HCT116 (cell line): ENCODE measurements around the gene ADIPOQ.

Experiments used
- EZH2 ChIP-seq: fragments of 200-600 bp; sonication (generic); IDR thresholded peaks from 2 replicates; pipeline ENCODE4 v1.6.1; 2017; ENCODE audit warnings: antibody characterized with exemption, mixed run types
- EZH2phosphoT487 ChIP-seq: fragments of 200-600 bp; IDR thresholded peaks from 2 replicates; pipeline ENCODE4 v1.6.1; 2018; ENCODE audit warnings: antibody characterized with exemption, borderline replicate concordance
- FOSL1 ChIP-seq: IDR thresholded peaks from 2 replicates; pipeline ENCODE4 v1.6.1; 2012; ENCODE audit warnings: low read depth
- POLR2A ChIP-seq: IDR thresholded peaks from 2 replicates; pipeline ENCODE4 v1.7.0; 2011; ENCODE audit warnings: borderline replicate concordance; ENCODE audit not compliant: insufficient read depth, insufficient read length; ENCODE audit errors: extremely low read depth
- POLR2AphosphoS5 ChIP-seq: IDR thresholded peaks from 2 replicates; pipeline ENCODE4 v1.6.1; 2011; ENCODE audit warnings: mild to moderate bottlenecking, low read depth, low read length, moderate library complexity
- RAD21 ChIP-seq: IDR thresholded peaks from 2 replicates; pipeline ENCODE4 v1.6.1; 2012; ENCODE audit warnings: low read depth, mild to moderate bottlenecking
- SIN3A ChIP-seq: IDR thresholded peaks from 2 replicates; pipeline ENCODE4 v1.6.1; 2012; ENCODE audit warnings: low read depth
- SP1 ChIP-seq: IDR thresholded peaks from 2 replicates; pipeline ENCODE4 v1.6.1; 2012; ENCODE audit warnings: low read depth
- YY1 ChIP-seq: IDR thresholded peaks from 2 replicates; pipeline ENCODE4 v1.6.1; 2011; ENCODE audit warnings: low read length, low read depth, moderate library complexity, mild to moderate bottlenecking; ENCODE audit not compliant: insufficient replicate concordance; ENCODE audit errors: extremely low read depth
- TF ChIP-seq, protein P1 (sequence below), 3 experiments: fragments of 200-600 bp in 1 of 3; sonication (generic) in 1 of 3; IDR thresholded peaks in 2 of 3; conservative IDR thresholded peaks in 1 of 3; 2 replicates each; pipeline ENCODE4 v1.5.1; 2012 to 2017; ENCODE audit warnings: low read depth in 2 of 3, low read length in 2 of 3, antibody characterized with exemption in 1 of 3, borderline replicate concordance in 1 of 3, control low read depth in 1 of 3, mild to moderate bottlenecking in 1 of 3, mixed read lengths in 1 of 3, mixed run types in 1 of 3, moderate library complexity in 1 of 3; ENCODE audit not compliant: insufficient read depth in 1 of 3
- TF ChIP-seq, protein P2 (sequence below): IDR thresholded peaks from 2 replicates; pipeline ENCODE4 v1.6.1; 2012
- TF ChIP-seq, protein P3 (sequence below): IDR thresholded peaks from 2 replicates; pipeline ENCODE4 v1.6.1; 2011; ENCODE audit warnings: mild to moderate bottlenecking, low read length, moderate library complexity; ENCODE audit not compliant: insufficient replicate concordance; ENCODE audit errors: extremely low read depth
- TF ChIP-seq, protein P4 (sequence below): IDR thresholded peaks from 2 replicates; pipeline ENCODE4 v1.6.1; 2012; ENCODE audit warnings: low read depth

DNA sequence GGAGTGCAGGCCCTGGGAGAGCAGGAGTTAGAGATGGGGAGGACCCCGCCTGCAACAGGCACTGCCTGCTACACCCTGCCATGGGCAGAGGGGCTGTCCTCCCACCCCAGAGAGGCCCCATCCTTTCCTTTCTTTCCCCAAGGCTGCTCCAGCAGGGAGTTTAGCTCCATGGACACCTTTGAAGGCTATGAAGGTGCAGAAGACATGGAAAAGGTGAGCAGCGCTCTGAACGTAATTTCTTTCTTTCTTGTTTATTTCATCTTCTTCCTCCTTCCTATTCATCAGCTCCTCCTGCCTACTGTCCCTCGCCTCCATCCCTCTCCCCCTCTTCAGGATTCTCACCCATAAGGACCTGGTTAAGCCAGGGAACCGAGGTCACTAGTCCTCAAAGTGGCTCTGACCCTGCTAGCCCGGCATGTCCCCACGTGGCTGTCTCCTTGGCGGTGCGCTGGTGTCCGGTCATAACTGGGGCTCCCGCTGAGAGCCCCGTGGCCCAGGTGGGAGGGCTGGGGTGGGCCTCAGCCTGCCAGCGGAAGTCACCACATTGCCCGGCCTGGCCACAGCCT is 16.0 kb upstream of the ADIPOQ start:
- TF ChIP-seq POLR2A, result peak; percentile 9
- no peak for TF ChIP-seq SP1
- no peak for TF ChIP-seq FOSL1
- TF ChIP-seq, protein P1, sequence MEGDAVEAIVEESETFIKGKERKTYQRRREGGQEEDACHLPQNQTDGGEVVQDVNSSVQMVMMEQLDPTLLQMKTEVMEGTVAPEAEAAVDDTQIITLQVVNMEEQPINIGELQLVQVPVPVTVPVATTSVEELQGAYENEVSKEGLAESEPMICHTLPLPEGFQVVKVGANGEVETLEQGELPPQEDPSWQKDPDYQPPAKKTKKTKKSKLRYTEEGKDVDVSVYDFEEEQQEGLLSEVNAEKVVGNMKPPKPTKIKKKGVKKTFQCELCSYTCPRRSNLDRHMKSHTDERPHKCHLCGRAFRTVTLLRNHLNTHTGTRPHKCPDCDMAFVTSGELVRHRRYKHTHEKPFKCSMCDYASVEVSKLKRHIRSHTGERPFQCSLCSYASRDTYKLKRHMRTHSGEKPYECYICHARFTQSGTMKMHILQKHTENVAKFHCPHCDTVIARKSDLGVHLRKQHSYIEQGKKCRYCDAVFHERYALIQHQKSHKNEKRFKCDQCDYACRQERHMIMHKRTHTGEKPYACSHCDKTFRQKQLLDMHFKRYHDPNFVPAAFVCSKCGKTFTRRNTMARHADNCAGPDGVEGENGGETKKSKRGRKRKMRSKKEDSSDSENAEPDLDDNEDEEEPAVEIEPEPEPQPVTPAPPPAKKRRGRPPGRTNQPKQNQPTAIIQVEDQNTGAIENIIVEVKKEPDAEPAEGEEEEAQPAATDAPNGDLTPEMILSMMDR (IDR thresholded peaks at IDR 0.05 in 2 of 3, conservative IDR thresholded peaks at IDR 0.05 in 1 of 3; ENCODE audit: borderline replicate concordance in 1 of 3, insufficient read depth in 1 of 3, low read depth in 2 of 3, low read length in 2 of 3), result no peak
- no peak for TF ChIP-seq POLR2AphosphoS5
- TF ChIP-seq, protein P2, sequence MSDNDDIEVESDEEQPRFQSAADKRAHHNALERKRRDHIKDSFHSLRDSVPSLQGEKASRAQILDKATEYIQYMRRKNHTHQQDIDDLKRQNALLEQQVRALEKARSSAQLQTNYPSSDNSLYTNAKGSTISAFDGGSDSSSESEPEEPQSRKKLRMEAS, result peak; percentile 29; the same call in 1 of the 2 replicates
- TF ChIP-seq RAD21, result no peak
- TF ChIP-seq, protein P3, sequence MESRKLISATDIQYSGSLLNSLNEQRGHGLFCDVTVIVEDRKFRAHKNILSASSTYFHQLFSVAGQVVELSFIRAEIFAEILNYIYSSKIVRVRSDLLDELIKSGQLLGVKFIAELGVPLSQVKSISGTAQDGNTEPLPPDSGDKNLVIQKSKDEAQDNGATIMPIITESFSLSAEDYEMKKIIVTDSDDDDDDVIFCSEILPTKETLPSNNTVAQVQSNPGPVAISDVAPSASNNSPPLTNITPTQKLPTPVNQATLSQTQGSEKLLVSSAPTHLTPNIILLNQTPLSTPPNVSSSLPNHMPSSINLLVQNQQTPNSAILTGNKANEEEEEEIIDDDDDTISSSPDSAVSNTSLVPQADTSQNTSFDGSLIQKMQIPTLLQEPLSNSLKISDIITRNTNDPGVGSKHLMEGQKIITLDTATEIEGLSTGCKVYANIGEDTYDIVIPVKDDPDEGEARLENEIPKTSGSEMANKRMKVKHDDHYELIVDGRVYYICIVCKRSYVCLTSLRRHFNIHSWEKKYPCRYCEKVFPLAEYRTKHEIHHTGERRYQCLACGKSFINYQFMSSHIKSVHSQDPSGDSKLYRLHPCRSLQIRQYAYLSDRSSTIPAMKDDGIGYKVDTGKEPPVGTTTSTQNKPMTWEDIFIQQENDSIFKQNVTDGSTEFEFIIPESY, result no peak
- TF ChIP-seq EZH2, result no peak
- TF ChIP-seq EZH2phosphoT487, result no peak
- TF ChIP-seq, protein P4, sequence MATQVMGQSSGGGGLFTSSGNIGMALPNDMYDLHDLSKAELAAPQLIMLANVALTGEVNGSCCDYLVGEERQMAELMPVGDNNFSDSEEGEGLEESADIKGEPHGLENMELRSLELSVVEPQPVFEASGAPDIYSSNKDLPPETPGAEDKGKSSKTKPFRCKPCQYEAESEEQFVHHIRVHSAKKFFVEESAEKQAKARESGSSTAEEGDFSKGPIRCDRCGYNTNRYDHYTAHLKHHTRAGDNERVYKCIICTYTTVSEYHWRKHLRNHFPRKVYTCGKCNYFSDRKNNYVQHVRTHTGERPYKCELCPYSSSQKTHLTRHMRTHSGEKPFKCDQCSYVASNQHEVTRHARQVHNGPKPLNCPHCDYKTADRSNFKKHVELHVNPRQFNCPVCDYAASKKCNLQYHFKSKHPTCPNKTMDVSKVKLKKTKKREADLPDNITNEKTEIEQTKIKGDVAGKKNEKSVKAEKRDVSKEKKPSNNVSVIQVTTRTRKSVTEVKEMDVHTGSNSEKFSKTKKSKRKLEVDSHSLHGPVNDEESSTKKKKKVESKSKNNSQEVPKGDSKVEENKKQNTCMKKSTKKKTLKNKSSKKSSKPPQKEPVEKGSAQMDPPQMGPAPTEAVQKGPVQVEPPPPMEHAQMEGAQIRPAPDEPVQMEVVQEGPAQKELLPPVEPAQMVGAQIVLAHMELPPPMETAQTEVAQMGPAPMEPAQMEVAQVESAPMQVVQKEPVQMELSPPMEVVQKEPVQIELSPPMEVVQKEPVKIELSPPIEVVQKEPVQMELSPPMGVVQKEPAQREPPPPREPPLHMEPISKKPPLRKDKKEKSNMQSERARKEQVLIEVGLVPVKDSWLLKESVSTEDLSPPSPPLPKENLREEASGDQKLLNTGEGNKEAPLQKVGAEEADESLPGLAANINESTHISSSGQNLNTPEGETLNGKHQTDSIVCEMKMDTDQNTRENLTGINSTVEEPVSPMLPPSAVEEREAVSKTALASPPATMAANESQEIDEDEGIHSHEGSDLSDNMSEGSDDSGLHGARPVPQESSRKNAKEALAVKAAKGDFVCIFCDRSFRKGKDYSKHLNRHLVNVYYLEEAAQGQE, result no peak
- no peak for TF ChIP-seq SIN3A
- TF ChIP-seq YY1, result no peak
